NCI-H69 (cell line): ENCODE results near the gene ACSS1.

Source experiments
- DNase-seq: peaks from one replicate; lab custom pipeline; 2025; lab: John Stamatoyannopoulos, UW

ACSS1 gene

GRCh38 chr20:25058051-25058846 is at the start of gene ACSS1:
TSS of gene ACSS1 (minus strand) at chr20:25058139. CDS start at chr20:25058102, 37 bp downstream.
- peak; percentile 68 for DNase-seq

GRCh38 chr20:25103526-25103925 is 45.6 kb upstream of the ACSS1 start:
- no peak for DNase-seq

GRCh38 chr20:25100914-25101313 is 43.0 kb upstream of the ACSS1 start:
- no peak for DNase-seq

GRCh38 chr20:25099601-25100140 is 41.7 kb upstream of the ACSS1 start:
- DNase-seq = no peak

- DNase-seq = peak; percentile 12
Observed at GRCh38 chr20:25097498-25097897, 39.6 kb upstream of the ACSS1 start.

GRCh38 chr20:25090492-25091429 is 32.8 kb upstream of the ACSS1 start:
- peak; percentile 98 for DNase-seq

GRCh38 chr20:25089662-25090061 is 31.7 kb upstream of the ACSS1 start:
- DNase-seq = no peak

GRCh38 chr20:25089096-25089495 is 31.2 kb upstream of the ACSS1 start:
- DNase-seq = no peak

- DNase-seq = no peak
Observed at GRCh38 chr20:25088267-25088666, 30.3 kb upstream of the ACSS1 start.

GRCh38 chr20:25087186-25087929 is 29.4 kb upstream of the ACSS1 start:
- peak; percentile 94 for DNase-seq

GRCh38 chr20:25085756-25086495 is 28.0 kb upstream of the ACSS1 start:
- DNase-seq = no peak

GRCh38 chr20:25084626-25085187 is 26.8 kb upstream of the ACSS1 start:
- peak; percentile 57 for DNase-seq

- peak; percentile 56 for DNase-seq
Observed at GRCh38 chr20:25083773-25084625, 26.1 kb upstream of the ACSS1 start.

GRCh38 chr20:25083141-25083772 is 25.3 kb upstream of the ACSS1 start:
- no peak for DNase-seq

GRCh38 chr20:25082498-25082873 is 24.5 kb upstream of the ACSS1 start:
- no peak for DNase-seq

- DNase-seq = no peak
Observed at GRCh38 chr20:25081730-25082497, 24.0 kb upstream of the ACSS1 start, which contains the start of gene VSX1. TSS of gene VSX1 (minus strand) at chr20:25082141. CDS start at chr20:25082096, 45 bp downstream.

GRCh38 chr20:25081065-25081729 is 23.3 kb upstream of the ACSS1 start:
- no peak for DNase-seq

GRCh38 chr20:25079171-25079570 is 21.2 kb upstream of the ACSS1 start:
- no peak for DNase-seq
